ENCODE measurements around the gene RBM17.
"Not testable (repeated sequence)": the region's sequence is repeated elsewhere in the genome, so short reads cannot be mapped to it uniquely, and the experiment has no call there.

RBM17 gene

GRCh38 chr10:6161921-6162320 is 73.1 kb downstream of the RBM17 start:
- DNase-seq (ENCODE audit: low read depth in 2 of 2): no peak

GRCh38 chr10:6162589-6163356 is 73.9 kb downstream of the RBM17 start:
- no peak for DNase-seq (ENCODE audit: low read depth in 2 of 2)

GRCh38 chr10:6163364-6164270 is 74.8 kb downstream of the RBM17 start:
- peak; percentile 89 to 95 for DNase-seq (ENCODE audit: low read depth in 2 of 2)

GRCh38 chr10:6164271-6165095 is 75.6 kb downstream of the RBM17 start:
- DNase-seq (ENCODE audit: low read depth in 2 of 2): peak in 1 of 2 donors; percentile 18

- DNase-seq (ENCODE audit: low read depth in 2 of 2): no peak
Observed at GRCh38 chr10:6165221-6165725, 76.4 kb downstream of the RBM17 start.

GRCh38 chr10:6165933-6166332 is 77.1 kb downstream of the RBM17 start:
- not testable (repeated sequence) for DNase-seq (ENCODE audit: low read depth in 2 of 2)

All from stimulated activated CD4-positive, alpha-beta T cell treated with anti-CD3 and anti-CD28 coated beads, Interleukin-1b, Interleukin-23, amount 100 ng/mL, for 4 hours (primary cell).